ENCODE data around the gene ARHGAP15. TPM values are rescaled to one million over a fixed set of nuclear protein-coding genes. Genes with fewer than 3 reads are reported as not detected.

The ARHGAP15 gene
- total RNA-seq, 2 donors from 2014 or later: 2.6 to 6.9 TPM

DNA sequence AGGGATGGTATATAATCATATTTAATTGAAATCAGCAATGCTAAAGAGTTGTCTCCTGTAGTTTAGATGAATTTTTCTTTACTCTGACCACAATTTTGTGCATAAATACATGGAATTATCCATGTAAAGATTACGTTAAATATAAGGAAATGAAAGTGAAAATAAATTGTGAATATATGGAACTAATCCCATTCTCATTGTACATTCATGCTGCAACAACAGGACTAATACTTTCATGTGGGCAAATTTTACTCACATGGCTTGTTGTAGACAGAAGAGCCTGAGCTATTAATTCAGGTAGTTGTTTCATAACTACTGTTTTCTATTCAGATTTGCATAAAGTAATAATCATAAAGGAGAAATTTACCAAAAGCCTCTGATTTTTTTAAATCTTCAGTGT is 357.8 kb downstream of the ARHGAP15 start:
- Histone ChIP-seq H3K27ac (no peak overlapping the region), H3K9me3 (no peaks in the 10 kb centered on the region), H3K4me3 (no peak overlapping the region), H3K36me3 (no peaks in the 10 kb centered on the region), H3K4me1 (no peaks in the 10 kb centered on the region), H3K27me3 (no peaks in the 10 kb centered on the region)
- no peak for DNase-seq (ENCODE audit: low spot score)
- TF ChIP-seq, protein P1, sequence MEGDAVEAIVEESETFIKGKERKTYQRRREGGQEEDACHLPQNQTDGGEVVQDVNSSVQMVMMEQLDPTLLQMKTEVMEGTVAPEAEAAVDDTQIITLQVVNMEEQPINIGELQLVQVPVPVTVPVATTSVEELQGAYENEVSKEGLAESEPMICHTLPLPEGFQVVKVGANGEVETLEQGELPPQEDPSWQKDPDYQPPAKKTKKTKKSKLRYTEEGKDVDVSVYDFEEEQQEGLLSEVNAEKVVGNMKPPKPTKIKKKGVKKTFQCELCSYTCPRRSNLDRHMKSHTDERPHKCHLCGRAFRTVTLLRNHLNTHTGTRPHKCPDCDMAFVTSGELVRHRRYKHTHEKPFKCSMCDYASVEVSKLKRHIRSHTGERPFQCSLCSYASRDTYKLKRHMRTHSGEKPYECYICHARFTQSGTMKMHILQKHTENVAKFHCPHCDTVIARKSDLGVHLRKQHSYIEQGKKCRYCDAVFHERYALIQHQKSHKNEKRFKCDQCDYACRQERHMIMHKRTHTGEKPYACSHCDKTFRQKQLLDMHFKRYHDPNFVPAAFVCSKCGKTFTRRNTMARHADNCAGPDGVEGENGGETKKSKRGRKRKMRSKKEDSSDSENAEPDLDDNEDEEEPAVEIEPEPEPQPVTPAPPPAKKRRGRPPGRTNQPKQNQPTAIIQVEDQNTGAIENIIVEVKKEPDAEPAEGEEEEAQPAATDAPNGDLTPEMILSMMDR (IDR thresholded peaks at IDR 0.05): no peak

DNA sequence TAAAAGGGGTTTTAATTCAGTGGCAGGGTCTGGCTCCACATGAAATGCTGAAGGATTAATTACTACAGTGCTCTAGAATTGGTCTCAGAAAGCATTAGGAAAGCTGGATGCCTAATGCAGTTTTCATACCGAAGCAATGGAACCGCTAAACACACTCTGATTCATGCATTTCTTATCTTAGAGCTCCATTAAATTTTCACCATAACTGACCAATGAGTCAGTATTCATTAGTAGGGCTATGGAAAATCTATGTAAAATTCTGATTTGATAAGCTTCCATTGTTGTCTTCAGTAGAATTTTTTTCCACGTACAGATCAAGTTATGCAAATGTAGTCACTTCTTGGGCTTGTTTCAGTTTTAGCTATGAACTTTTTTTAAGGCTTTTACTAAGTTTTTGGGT is 359.9 kb downstream of the ARHGAP15 start:
- Histone ChIP-seq H3K36me3 (no peaks in the 10 kb centered on the region), H3K9me3 (no peaks in the 10 kb centered on the region), H3K4me3 (no peak overlapping the region), H3K27me3 (no peaks in the 10 kb centered on the region), H3K27ac (no peak overlapping the region), H3K4me1 (no peaks in the 10 kb centered on the region)
- no peak for DNase-seq (ENCODE audit: low spot score)
- TF ChIP-seq, protein P1 (IDR thresholded peaks at IDR 0.05): no peak

DNA sequence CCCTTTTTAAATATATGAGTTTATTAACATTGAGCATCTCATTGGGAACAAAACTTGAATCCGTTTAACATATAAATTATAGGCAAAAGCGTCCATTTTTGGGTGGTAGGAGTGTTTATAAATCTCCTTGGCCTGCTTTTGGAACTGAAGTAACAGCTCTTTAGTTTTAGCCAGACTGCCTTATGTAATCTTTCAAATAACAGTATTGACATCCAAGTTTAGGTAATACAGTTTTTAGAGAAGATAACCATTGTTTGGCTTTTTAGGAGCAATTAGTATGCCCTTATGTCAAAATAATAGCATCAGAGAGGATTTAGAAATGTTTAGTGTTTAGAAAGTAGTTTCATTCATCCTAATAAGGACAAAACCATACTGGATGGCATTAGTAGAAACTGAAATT is 361.9 kb downstream of the ARHGAP15 start:
- DNase-seq (ENCODE audit: low spot score): no peak
- Histone ChIP-seq H3K27ac (no peak overlapping the region), H3K4me1 (no peaks in the 10 kb centered on the region), H3K4me3 (no peak overlapping the region), H3K9me3 (no peaks in the 10 kb centered on the region), H3K36me3 (no peaks in the 10 kb centered on the region), H3K27me3 (no peaks in the 10 kb centered on the region)
- TF ChIP-seq, protein P1 (IDR thresholded peaks at IDR 0.05): no peak

DNA sequence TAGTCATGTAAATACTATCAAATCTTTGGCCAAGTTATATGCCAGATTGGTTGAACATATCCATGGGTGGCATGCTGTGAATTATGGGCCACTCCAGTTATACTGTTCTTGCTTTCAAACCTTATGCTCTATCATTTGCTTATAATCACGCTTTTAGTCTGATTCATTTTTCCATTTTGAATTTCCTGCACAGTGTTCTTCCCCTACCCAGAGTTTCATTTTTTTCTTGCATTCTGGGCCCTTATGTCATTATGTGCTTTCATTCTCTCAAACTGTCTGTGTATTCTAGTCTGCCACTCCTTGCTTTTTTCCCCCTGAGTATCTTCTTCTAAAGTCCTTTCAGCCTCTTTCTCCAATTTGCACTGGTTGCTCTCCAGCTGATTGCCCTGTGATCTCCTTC is 364.1 kb downstream of the ARHGAP15 start:
- DNase-seq (ENCODE audit: low spot score): no peak
- Histone ChIP-seq H3K27ac (no peak overlapping the region), H3K9me3 (no peaks in the 10 kb centered on the region), H3K4me3 (no peak overlapping the region), H3K27me3 (no peaks in the 10 kb centered on the region), H3K36me3 (no peaks in the 10 kb centered on the region), H3K4me1 (no peaks in the 10 kb centered on the region)
- TF ChIP-seq, protein P1 (IDR thresholded peaks at IDR 0.05): no peak

DNA sequence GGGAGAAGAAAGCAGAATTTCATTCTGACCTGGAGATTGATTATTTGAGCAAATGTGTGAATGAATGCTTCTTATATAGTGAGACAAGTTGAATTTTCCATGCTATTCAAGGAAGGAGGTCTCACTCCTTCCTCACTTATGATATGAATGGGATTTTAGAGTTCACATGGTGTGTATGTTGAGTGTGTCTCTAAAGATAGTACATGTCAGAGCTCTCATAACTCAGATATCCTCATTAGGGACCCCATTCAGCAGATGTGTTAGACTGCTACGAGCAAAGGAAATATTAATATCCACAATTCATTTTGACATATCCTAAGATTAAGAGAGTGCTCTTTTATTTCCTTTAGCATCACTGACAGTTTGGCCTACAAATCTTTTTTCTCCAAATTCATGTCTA is 368.5 kb downstream of the ARHGAP15 start:
- H3K27ac ChIP-seq: no peak overlapping the region
- no peak for DNase-seq (ENCODE audit: low spot score)
- TF ChIP-seq, protein P1 (IDR thresholded peaks at IDR 0.05): no peak
- no peaks in the 10 kb centered on the region for H3K36me3 ChIP-seq
- no peak overlapping the region for H3K4me3 ChIP-seq
- H3K27me3 ChIP-seq: no peaks in the 10 kb centered on the region
- H3K4me1 ChIP-seq: no peaks in the 10 kb centered on the region
- H3K9me3 ChIP-seq: no peaks in the 10 kb centered on the region

DNA sequence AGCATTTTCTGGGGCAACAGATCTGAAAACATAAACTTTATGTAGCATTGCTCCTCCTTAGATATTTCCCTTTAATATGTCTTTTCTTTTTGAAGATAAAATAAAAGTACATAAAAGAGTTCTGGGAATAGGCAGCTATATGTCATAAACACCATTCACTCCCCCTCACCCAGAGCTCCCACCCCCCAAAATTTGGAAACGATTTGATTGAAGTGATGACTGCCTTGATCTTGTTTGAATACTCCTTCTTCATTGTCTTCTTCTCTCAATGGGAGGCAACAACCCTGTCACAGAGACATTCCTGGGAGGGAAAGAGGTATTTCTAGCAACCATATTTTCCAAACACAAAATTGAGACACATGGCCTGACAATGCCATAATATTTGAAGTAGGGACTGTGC is 369.3 kb downstream of the ARHGAP15 start:
- Histone ChIP-seq H3K9me3 (no peaks in the 10 kb centered on the region), H3K27me3 (no peaks in the 10 kb centered on the region), H3K27ac (no peak overlapping the region), H3K36me3 (no peaks in the 10 kb centered on the region), H3K4me3 (no peak overlapping the region), H3K4me1 (no peaks in the 10 kb centered on the region)
- TF ChIP-seq, protein P1 (IDR thresholded peaks at IDR 0.05): no peak
- no peak for DNase-seq (ENCODE audit: low spot score)

All from right atrium auricular region (tissue), 2 donors.